Right lobe of liver (tissue), 6 donors: ENCODE results near the gene CTNND2. TPM values are rescaled to one million over a fixed set of nuclear protein-coding genes. Genes with fewer than 3 reads are reported as not detected.

Experiments
- ATAC-seq, 4 donors: fragments of 200-7000 bp; cut with Tn5 transposase; one replicate each; pipeline ENCODE4 v1.9.1; 2020; ENCODE audit warnings: mild to moderate bottlenecking in 4 of 4, moderate library complexity in 4 of 4
- DNase-seq, 3 donors: peaks; one replicate each; pipeline ENCODE4 v3.0.0-alpha.2; 2020
- H3K27ac ChIP-seq, 3 donors: fragments of 200-600 bp; one replicate each; pipeline ENCODE4 v1.8.0; 2022
- H3K27me3 ChIP-seq, 2 donors: fragments of 200-600 bp; one replicate each; pipeline ENCODE4 v1.8.0; 2022
- H3K36me3 ChIP-seq, 4 donors: fragments of 200-600 bp; sonication (generic) in 1 of 4; one replicate each; pipeline versions ENCODE4 v1.5.1 to v1.8.0; 2017 to 2022; ENCODE audit warnings: control low read depth in 1 of 4
- H3K4me1 ChIP-seq, 4 donors: fragments of 200-600 bp; sonication (generic) in 1 of 4; one replicate each; pipeline versions ENCODE4 v1.5.1 to v1.8.0; 2017 to 2022; ENCODE audit warnings: control low read depth in 1 of 4
- H3K4me3 ChIP-seq, 3 donors: fragments of 200-600 bp; one replicate each; pipeline ENCODE4 v1.8.0; 2022
- H3K9me3 ChIP-seq, 4 donors: fragments of 200-600 bp; sonication (generic) in 1 of 4; one replicate each; pipeline versions ENCODE4 v1.5.1 to v1.8.0; 2017 to 2022; ENCODE audit warnings: control low read depth in 1 of 4
- POLR2A ChIP-seq: fragments of 450-650 bp; IDR thresholded peaks from one replicate; pipeline ENCODE4 v1.6.1; 2017; ENCODE audit warnings: antibody characterized with exemption, mild to moderate bottlenecking
- WGBS: methylation state at CpG from one replicate; pipeline ENCODE4 v1.1.6; 2018; ENCODE audit warnings: low coverage, low lambda C conversion rate; ENCODE audit not compliant: insufficient coverage; ENCODE audit errors: missing lambda C conversion rate; 5-methylcytosine and 5-hydroxymethylcytosine counted together
- intact Hi-C, 2 donors: fragments of 100-400 bp; cut with DNase I; formaldehyde crosslinking; loops; one replicate each; pipeline versions ENCODE4 v1.11.2 to v1.14.1; 2022
- total RNA-seq, 6 experiments: library from RNA; depleted of rRNA in 2 of 6; stranded (reverse); fragments of >200 nt in 2 of 6; fragmentation: NEBNext Ultra II Directional in 3 of 6; extraction: Animal tissue kit (Norgen Biotek cat#: 25700) in 3 of 6; gene quantifications; one replicate each; pipeline versions ENCODE4 v1.1.0 to v1.2.4, GENCODE V29; 2016 to 2023
- TF ChIP-seq, protein P1 (sequence below), 4 donors: fragments of 200-600 bp in 3 of 4; fragments of 450-650 bp in 1 of 4; IDR thresholded peaks; one replicate each; pipeline versions ENCODE4 v1.5.1 to v1.8.0; 2016 to 2022; ENCODE audit warnings: antibody characterized with exemption in 4 of 4, mild to moderate bottlenecking in 2 of 4
- donor health status: DM: no; HTN: yes; CAD: no.
- donor health status: DM: no; HTN: no; CAD: no.
- donor health status: DM: no; HTN: no; CAD: no.
- donor health status: DM: no; HTN: yes; CAD: no.
- donor health status: DM: no; HTN: yes; CAD: no.

Gene CTNND2
- total RNA-seq, 6 experiments from 2014 or later = 0.06 to 1.5 (median 1.1) TPM

DNA sequence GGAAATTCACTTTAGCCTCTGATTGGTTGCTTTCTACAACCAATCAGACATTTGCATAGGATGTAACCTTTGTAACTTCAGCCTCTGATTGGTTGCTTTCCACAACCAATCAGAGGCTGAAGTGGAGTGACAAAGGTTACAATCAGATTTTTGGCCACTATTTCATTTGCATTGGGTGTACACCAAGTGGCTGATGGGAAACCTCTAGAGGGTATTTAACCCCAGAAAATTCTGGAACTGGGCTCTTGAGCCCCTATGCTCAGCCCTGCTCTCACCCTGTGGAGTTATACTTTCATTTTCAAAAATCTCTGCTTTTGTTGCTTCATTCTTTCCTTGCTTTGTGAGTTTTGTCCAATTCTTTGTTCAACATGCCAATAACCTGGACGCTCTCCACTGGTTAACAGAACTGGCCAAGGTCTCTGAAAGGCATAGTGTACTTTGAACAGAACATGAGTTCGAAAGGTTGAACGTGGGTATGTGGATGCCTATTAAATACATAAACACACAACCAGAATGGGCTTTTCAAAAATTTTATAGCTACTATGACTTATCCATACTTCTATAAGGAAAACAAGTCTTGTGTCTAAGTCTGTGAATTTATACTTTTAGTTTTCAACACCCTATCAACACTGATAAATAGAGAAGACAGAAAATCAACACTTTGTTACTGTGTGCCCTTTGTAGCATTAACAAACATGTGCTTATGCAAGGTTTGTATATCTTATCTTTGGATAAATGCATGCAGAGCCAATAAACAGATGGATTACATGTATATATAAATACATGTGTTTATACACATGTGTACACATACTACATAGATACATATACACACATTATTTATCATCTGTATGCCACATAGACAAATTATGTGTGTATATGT is 568.1 kb downstream of the CTNND2 start:
- 42% methylated on average over 3 of the region's 3 CpGs for WGBS
- intact Hi-C loops = no loop called here
- Histone ChIP-seq H3K4me3 (peak overlapping the region in 2 of 3 donors; percentile 15 to 18), H3K36me3 (no peaks in the 10 kb centered on the region), H3K4me1 (peaks cover 0 to 8% (median 0%) of the 10 kb centered on the region in 4 donors), H3K27ac (peak overlapping the region in 2 of 3 donors; percentile 66 to 72), H3K27me3 (no peaks in the 10 kb centered on the region), H3K9me3 (no peaks in the 10 kb centered on the region)
- TF ChIP-seq, protein P1, sequence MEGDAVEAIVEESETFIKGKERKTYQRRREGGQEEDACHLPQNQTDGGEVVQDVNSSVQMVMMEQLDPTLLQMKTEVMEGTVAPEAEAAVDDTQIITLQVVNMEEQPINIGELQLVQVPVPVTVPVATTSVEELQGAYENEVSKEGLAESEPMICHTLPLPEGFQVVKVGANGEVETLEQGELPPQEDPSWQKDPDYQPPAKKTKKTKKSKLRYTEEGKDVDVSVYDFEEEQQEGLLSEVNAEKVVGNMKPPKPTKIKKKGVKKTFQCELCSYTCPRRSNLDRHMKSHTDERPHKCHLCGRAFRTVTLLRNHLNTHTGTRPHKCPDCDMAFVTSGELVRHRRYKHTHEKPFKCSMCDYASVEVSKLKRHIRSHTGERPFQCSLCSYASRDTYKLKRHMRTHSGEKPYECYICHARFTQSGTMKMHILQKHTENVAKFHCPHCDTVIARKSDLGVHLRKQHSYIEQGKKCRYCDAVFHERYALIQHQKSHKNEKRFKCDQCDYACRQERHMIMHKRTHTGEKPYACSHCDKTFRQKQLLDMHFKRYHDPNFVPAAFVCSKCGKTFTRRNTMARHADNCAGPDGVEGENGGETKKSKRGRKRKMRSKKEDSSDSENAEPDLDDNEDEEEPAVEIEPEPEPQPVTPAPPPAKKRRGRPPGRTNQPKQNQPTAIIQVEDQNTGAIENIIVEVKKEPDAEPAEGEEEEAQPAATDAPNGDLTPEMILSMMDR (IDR thresholded peaks at IDR 0.05) = no peak
- no peak for TF ChIP-seq POLR2A
- ATAC-seq (peak; percentile 92 to 96 (median 92)), DNase-seq (peak in 1 of 3 donors; percentile 66)

DNA sequence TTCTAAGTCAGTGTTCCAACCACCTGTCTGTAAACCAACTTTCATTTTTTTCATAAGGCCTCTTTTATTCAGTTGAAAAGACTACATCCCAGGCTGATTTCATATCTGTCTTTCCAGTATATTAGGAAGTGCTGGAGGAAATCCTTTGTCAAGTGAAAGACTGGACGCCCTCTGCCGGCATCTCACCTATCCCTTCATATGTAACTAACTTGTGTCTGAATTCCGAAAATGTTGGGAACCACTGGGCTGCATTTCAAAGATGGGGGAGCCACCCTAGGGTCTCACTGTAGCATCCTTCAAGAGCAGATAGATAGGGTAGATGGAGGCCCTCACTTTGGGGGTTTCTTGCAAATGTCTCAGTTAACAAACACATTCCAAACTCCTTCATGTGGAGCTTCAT is 569.8 kb downstream of the CTNND2 start:
- Histone ChIP-seq H3K4me1 (peaks cover 0 to 8% (median 0%) of the 10 kb centered on the region in 4 donors), H3K36me3 (no peaks in the 10 kb centered on the region), H3K27me3 (no peaks in the 10 kb centered on the region), H3K9me3 (no peaks in the 10 kb centered on the region), H3K4me3 (no peak overlapping the region), H3K27ac (no peak overlapping the region)
- TF ChIP-seq, protein P1 (IDR thresholded peaks at IDR 0.05) = no peak
- no peak for TF ChIP-seq POLR2A
- no peak for DNase-seq
- 82% methylated on average over 3 of the region's 3 CpGs for WGBS
- intact Hi-C loops = no loop called here
- no peak for ATAC-seq

DNA sequence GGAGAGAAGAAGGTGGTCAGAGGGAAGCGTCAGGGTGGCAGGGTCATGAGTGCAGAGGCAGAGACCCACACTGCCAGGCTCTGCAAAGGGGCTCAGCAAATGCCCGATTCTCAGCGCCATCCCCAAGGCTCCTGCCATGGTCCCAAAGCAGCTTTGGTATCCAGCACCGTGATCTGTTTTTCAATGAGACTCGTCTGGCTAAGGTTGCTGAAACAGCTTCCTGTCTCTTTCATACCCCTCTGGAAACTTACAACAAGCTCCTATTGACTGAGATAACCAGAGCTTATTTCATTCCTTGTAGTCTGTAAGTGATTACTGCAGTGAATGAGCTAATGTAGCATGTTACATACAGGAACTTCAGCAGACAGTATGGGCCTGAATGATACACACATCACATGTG is 574.6 kb downstream of the CTNND2 start:
- ATAC-seq = no peak
- Histone ChIP-seq H3K9me3 (no peaks in the 10 kb centered on the region), H3K36me3 (no peaks in the 10 kb centered on the region), H3K4me1 (peaks cover 0 to 7% (median under 1%) of the 10 kb centered on the region in 4 donors), H3K27ac (no peak overlapping the region), H3K4me3 (no peak overlapping the region), H3K27me3 (no peaks in the 10 kb centered on the region)
- WGBS = 49% methylated on average over 3 of the region's 5 CpGs
- TF ChIP-seq, protein P1 (IDR thresholded peaks at IDR 0.05) = no peak
- no peak for TF ChIP-seq POLR2A
- intact Hi-C loops = no loop called here
- DNase-seq = no peak

- Histone ChIP-seq H3K27ac (peak overlapping the region in 2 of 3 donors; percentile 35 to 63), H3K27me3 (no peaks in the 10 kb centered on the region), H3K4me1 (peaks cover 0 to 24% (median 2%) of the 10 kb centered on the region in 4 donors), H3K9me3 (no peaks in the 10 kb centered on the region), H3K4me3 (no peak overlapping the region), H3K36me3 (no peaks in the 10 kb centered on the region)
- ATAC-seq (peak; percentile 62 to 74 (median 68)), DNase-seq (no peak)
- intact Hi-C loops = no loop called here
- WGBS = 35% methylated on average over 5 of the region's 5 CpGs
- no peak for TF ChIP-seq POLR2A
- TF ChIP-seq, protein P1 (IDR thresholded peaks at IDR 0.05) = no peak
These were observed 579.5 kb downstream of the CTNND2 start for GRCh38 chr5:11324521-11325289.
